K562 (cell line): ENCODE results near the gene PRKAR1B. TPM values are rescaled to one million over a fixed set of nuclear protein-coding genes. Genes with fewer than 3 reads are reported as not detected.

Experiments used
- ATAC-seq: fragments of 200-7000 bp; cut with Tn5 transposase; 3 replicates; pipeline ENCODE4 v1.9.1; 2020; ENCODE audit warnings: moderate library complexity
- BruUV-seq: library from RNA; stranded (reverse); fragments of 400-500 nt; replicated peaks from 2 replicates; lab custom pipeline; 2021; lab: Mats Ljungman, UMichigan
- CTCF ChIA-PET: fragments of 300-600 bp; formaldehyde crosslinking; extraction: SDS; loops from one replicate; lab custom pipeline; 2021; ENCODE audit warnings: low intra/inter-chr PET ratio; lab: Yijun Ruan, JAX
- POLR2A ChIA-PET: fragments of 300-600, 350-650 bp; sonication (Branson Sonifier 250); formaldehyde crosslinking; extraction: SDS; loops from one replicate; lab custom pipeline; 2021; ENCODE audit warnings: antibody characterized with exemption, inconsistent platforms; lab: Yijun Ruan, JAX
- DNase-seq, 4 experiments: peaks; one replicate each; pipeline versions ENCODE4 v3.0.0 to v3.0.0-alpha.2; 2011 to 2018; ENCODE audit warnings: low spot score in 3 of 4, mixed read lengths in 3 of 4; ENCODE audit errors: extremely low read depth in 1 of 4
- FAIRE-seq: peaks from 2 replicates; lab custom pipeline; 2011; peaks lifted over from hg19 to GRCh38; lab: Jason Lieb, UNC
- H2AFZ ChIP-seq: 2 replicates; pipeline ENCODE4 v1.6.0; 2011; ENCODE audit warnings: low read depth, low read length, control low read depth, inconsistent platforms
- H3K27ac ChIP-seq: fragments of 200-600 bp; 3 replicates; pipeline ENCODE4 v1.8.0; 2011; ENCODE audit warnings: low read depth, mild to moderate bottlenecking, control low read depth, inconsistent platforms, low read length, moderate library complexity, mixed read lengths; ENCODE audit errors: extremely low read depth
- H3K27me3 ChIP-seq, 2 experiments: fragments of 300-600 bp in 1 of 2; 2 replicates in 1 of 2; 3 replicates in 1 of 2; pipeline versions ENCODE4 v1.6.0 to v1.8.0; 2011; ENCODE audit warnings: inconsistent platforms in 2 of 2, low read length in 2 of 2, mild to moderate bottlenecking in 1 of 2, mixed read lengths in 1 of 2, moderate library complexity in 1 of 2; ENCODE audit not compliant: control insufficient read depth in 2 of 2, insufficient read depth in 2 of 2
- H3K36me3 ChIP-seq: fragments of 300-600 bp; 3 replicates; pipeline ENCODE4 v1.8.0; 2011; ENCODE audit warnings: mild to moderate bottlenecking, low read length, inconsistent platforms; ENCODE audit not compliant: control insufficient read depth, insufficient read depth
- H3K4me1 ChIP-seq, 2 experiments: fragments of 200-600 bp in 1 of 2; replicated peaks in 1 of 2; 2 replicates in 1 of 2; 3 replicates in 1 of 2; pipeline versions ENCODE4 v1.5.1 to v1.8.0; 2011; ENCODE audit warnings: inconsistent platforms in 2 of 2, low read length in 2 of 2, mild to moderate bottlenecking in 1 of 2, mixed read lengths in 1 of 2, moderate library complexity in 1 of 2; ENCODE audit not compliant: control insufficient read depth in 2 of 2, insufficient read depth in 2 of 2
- H3K4me2 ChIP-seq: 2 replicates; pipeline ENCODE4 v1.6.1; 2011; ENCODE audit warnings: low read length, control low read depth, inconsistent platforms, mixed read lengths; ENCODE audit not compliant: insufficient read depth
- H3K4me3 ChIP-seq: fragments of 200-600 bp; sonication (generic), shearing (Covaris generic); 2 replicates; pipeline ENCODE4 v1.5.1; 2016; ENCODE audit warnings: control low read depth, inconsistent platforms
- H3K79me2 ChIP-seq: fragments of 200-600 bp; 3 replicates; pipeline ENCODE4 v1.8.0; 2011; ENCODE audit warnings: low read length, inconsistent platforms; ENCODE audit not compliant: control insufficient read depth, insufficient read depth
- H3K9ac ChIP-seq, 2 experiments: 2 replicates each; pipeline versions ENCODE4 v1.6.0 to v1.6.1; 2011; ENCODE audit warnings: low read depth in 2 of 2, low read length in 2 of 2, control low read depth in 1 of 2, inconsistent platforms in 1 of 2, mild to moderate bottlenecking in 1 of 2, mixed read lengths in 1 of 2; ENCODE audit not compliant: insufficient read depth in 1 of 2
- H3K9me1 ChIP-seq: one replicate; pipeline ENCODE4 v1.6.0; 2011; ENCODE audit warnings: inconsistent platforms, mild to moderate bottlenecking, low read length, moderate library complexity; ENCODE audit not compliant: control insufficient read depth, insufficient read depth
- H3K9me3 ChIP-seq: replicated peaks from 2 replicates; pipeline ENCODE4 v1.5.1; 2011; ENCODE audit warnings: low read depth, low read length, inconsistent platforms; ENCODE audit not compliant: control insufficient read depth, insufficient read depth
- H4K20me1 ChIP-seq: replicated peaks from 2 replicates; pipeline ENCODE4 v1.6.1; 2011; ENCODE audit warnings: low read length, inconsistent platforms, mixed read lengths; ENCODE audit not compliant: control insufficient read depth, insufficient read depth
- EHMT2 ChIP-seq: fragments of 450-650 bp; IDR thresholded peaks from 2 replicates; pipeline ENCODE4 v1.6.1; 2018; ENCODE audit warnings: antibody characterized with exemption
- GMEB1 ChIP-seq: fragments of 250-450 bp; sonication (Bioruptor Pico); IDR thresholded peaks from 2 replicates; pipeline ENCODE4 v1.4.0; 2020; ENCODE audit warnings: mild to moderate bottlenecking
- POLR2G ChIP-seq: fragments of 200-400 bp; formaldehyde crosslinking; IDR thresholded peaks from 2 replicates; pipeline ENCODE4 v1.6.1; 2017; ENCODE audit warnings: low read depth, mild to moderate bottlenecking, antibody characterized with exemption, low read length, moderate library complexity
- WGBS: fragments of 100-300 bp; shearing (Covaris generic); methylation state at CpG from one replicate; pipeline ENCODE4 v1.1.6; 2016; ENCODE audit warnings: low coverage, mixed read lengths; ENCODE audit not compliant: insufficient coverage; ENCODE audit errors: missing lambda C conversion rate; 5-methylcytosine and 5-hydroxymethylcytosine counted together
- in situ Hi-C: fragments of 300-500 bp; cut with MboI; formaldehyde crosslinking; loops from 4 replicates; pipeline ENCODE4 v1.15.0; 2018; ENCODE audit warnings: inconsistent platforms, mixed read lengths
- intact Hi-C: fragments of 100-400 bp; cut with micrococcal nuclease; formaldehyde crosslinking; loops from 2 replicates; pipeline ENCODE4 v1.14.2; 2022
- polyA plus RNA-seq, 8 experiments: library from polyadenylated mRNA; depleted of rRNA in 4 of 8; stranded (reverse) in 5 of 8; unstranded in 3 of 8; fragments of >200 nt; fragmentation: Nextera tagmentation in 2 of 8; fragmentation: Illumina TruSeq in 1 of 8; extraction: Ambion mirVana in 2 of 8; extraction: Trizol in 1 of 8; gene quantifications; 2 replicates each; pipeline versions ENCODE4 v1.2.1 to v1.2.3, GENCODE V29; 2011 to 2014; ENCODE audit warnings: inconsistent platforms in 1 of 8, missing spikeins in 1 of 8
- total RNA-seq, 7 experiments: library from RNA; depleted of rRNA in 6 of 7; stranded (reverse); fragments of >200 nt in 6 of 7; fragmentation: Illumina TruSeq in 2 of 7; extraction: Trizol in 2 of 7; gene quantifications; 2 replicates each; pipeline versions ENCODE4 v1.2.1 to v1.2.3, GENCODE V29; 2011 to 2021; ENCODE audit warnings: low replicate concordance in 1 of 7

PRKAR1B gene
- total and polyA plus RNA-seq, 9 of the 15 experiments (the other 6 are each of a cell fraction or from before 2014, with no cell fraction given) = 0.99 to 30.5 (median 12.7) TPM

GRCh38 chr7:573269-573932 is 153.7 kb downstream of the PRKAR1B start:
- H3K4me1 ChIP-seq = peaks cover 0 to 29% of the 10 kb centered on the region in 2 experiments; a peak in 1 of 5 replicates
- no peak overlapping the region for H3K27ac ChIP-seq
- peaks cover 4% of the 10 kb centered on the region for H3K9me1 ChIP-seq
- no peak for TF ChIP-seq GMEB1
- TF ChIP-seq POLR2G = 0 out of 2 replicates have a peak, but pooled peaks have one; percentile 20
- no peak for TF ChIP-seq EHMT2
- TF ChIP-seq, all 486 proteins: peak for 1
- Histone ChIP-seq H3K4me2 (no peak overlapping the region), H3K9me3 (no peaks in the 10 kb centered on the region), H2AFZ (no peak overlapping the region), H4K20me1 (no peaks in the 10 kb centered on the region), H3K9ac (no peak overlapping the region), H3K79me2 (no peaks in the 10 kb centered on the region), H3K4me3 (no peak overlapping the region), H3K36me3 (peaks cover 12% of the 10 kb centered on the region; the same call in 2 of the 3 replicates), H3K27me3 (no peaks in the 10 kb centered on the region)
- no peak for DNase-seq
- no TSS peak for BruUV-seq
- ChIA-PET POLR2A (no interaction called here), CTCF (no interaction called here)
- intact Hi-C loops (no loop called here), in situ Hi-C loops (no loop called here)
- no peak for ATAC-seq
- WGBS = 79% methylated on average over 26 of the region's 36 CpGs
- no peak for FAIRE-seq
